Natural killer cell treated with Interleukin-12 subunit alpha and Interleukin-12 subunit beta and Interleukin-15 and Interleukin-18, amount 100 ng/mL, for 72 hours (primary cell): ENCODE measurements around the gene C4orf46. TPM values are rescaled to one million over a fixed set of nuclear protein-coding genes. Genes with fewer than 3 reads are reported as not detected.
A peak's percentile ranks its signal among the peaks of the same experiment; 100 is the strongest.
"Not testable (repeated sequence)": the region's sequence is repeated elsewhere in the genome, so short reads cannot be mapped to it uniquely, and the experiment has no call there.

Experiments
- ATAC-seq, 2 donors: fragments of 150-1000 bp; cut with Tn5 transposase in 1 of 2; sonication (Bioruptor Pico), chemical (Tn5 transposase) in 1 of 2; 2 replicates each; pipeline ENCODE4 v1.10.0; 2021
- DNase-seq: peaks from one replicate; pipeline ENCODE4 v3.0.0; 2022; ENCODE audit warnings: low spot score
- H3K27ac Mint-ChIP-seq, 2 donors: 1 replicate in 1 of 2; 2 replicates in 1 of 2; pipeline ENCODE4 v1.8.0; 2022; ENCODE audit warnings: mixed read lengths in 2 of 2, mild to moderate bottlenecking in 1 of 2, moderate library complexity in 1 of 2
- H3K27me3 Mint-ChIP-seq, 2 donors: 1 replicate in 1 of 2; 2 replicates in 1 of 2; pipeline ENCODE4 v1.8.0; 2022; ENCODE audit warnings: mixed read lengths in 2 of 2
- H3K36me3 Mint-ChIP-seq: one replicate; pipeline ENCODE4 v1.8.0; 2022; ENCODE audit warnings: mixed read lengths
- H3K4me1 Mint-ChIP-seq, 2 donors: 1 replicate in 1 of 2; 2 replicates in 1 of 2; pipeline ENCODE4 v1.8.0; 2022; ENCODE audit warnings: low read depth in 2 of 2, mixed read lengths in 2 of 2, mild to moderate bottlenecking in 1 of 2
- H3K4me3 Mint-ChIP-seq: one replicate; pipeline ENCODE4 v1.8.0; 2022; ENCODE audit warnings: mixed read lengths
- H3K9me3 Mint-ChIP-seq: 2 replicates; pipeline ENCODE4 v1.8.0; 2022; ENCODE audit warnings: mixed read lengths
- total RNA-seq, 2 donors: library from RNA; stranded (reverse); gene quantifications; one replicate each; pipeline ENCODE4 v1.2.3, GENCODE V29; 2022

The C4orf46 gene
- total RNA-seq = 10 to 100 TPM; 12.8 to 14.5 TPM

GRCh38 chr4:158671665-158671914 lies at the start of gene C4orf46:
Gene C4orf46 (minus strand): TSS chr4:158671887. CDS start chr4:158671801, 86 bp downstream.
- H3K4me3 Mint-ChIP-seq = peak within 1 kb of the TSS; percentile 99

GRCh38 chr4:158715802-158716201 lies 44.1 kb upstream of the C4orf46 start:
- peak overlapping the region in 1 of 2 donors; percentile 9 for H3K27ac Mint-ChIP-seq
- H3K4me1 Mint-ChIP-seq = peaks cover 19 to 28% of the 10 kb centered on the region in 2 donors
- ATAC-seq = no peak
- peaks cover 59% of the 10 kb centered on the region for H3K36me3 Mint-ChIP-seq
- no peak overlapping the region for H3K4me3 Mint-ChIP-seq
- no peaks in the 10 kb centered on the region for H3K9me3 Mint-ChIP-seq
- no peak for DNase-seq
- no peaks in the 10 kb centered on the region for H3K27me3 Mint-ChIP-seq

More at GRCh38 chr4:158671665-158671914, at the start of gene C4orf46:
- Mint-ChIP-seq H3K9me3 (no peaks in the 10 kb centered on the region), H3K27me3 (no peaks in the 10 kb centered on the region), H3K27ac (peak within 1 kb of the TSS; percentile 78 to 89), H3K4me1 (peaks cover 8 to 12% of the 10 kb centered on the region in 2 donors), H3K36me3 (peaks cover 7% of the 10 kb centered on the region)
- no peak for DNase-seq
- ATAC-seq = no peak

- Mint-ChIP-seq H3K9me3 (no peaks in the 10 kb centered on the region), H3K4me3 (no peak overlapping the region), H3K4me1 (peaks cover 19 to 27% of the 10 kb centered on the region in 2 donors), H3K27ac (no peak overlapping the region), H3K27me3 (no peaks in the 10 kb centered on the region), H3K36me3 (peaks cover 63% of the 10 kb centered on the region)
- no peak for ATAC-seq
- no peak for DNase-seq
Measured at GRCh38 chr4:158714937-158715336, 43.2 kb upstream of the C4orf46 start.

DNA sequence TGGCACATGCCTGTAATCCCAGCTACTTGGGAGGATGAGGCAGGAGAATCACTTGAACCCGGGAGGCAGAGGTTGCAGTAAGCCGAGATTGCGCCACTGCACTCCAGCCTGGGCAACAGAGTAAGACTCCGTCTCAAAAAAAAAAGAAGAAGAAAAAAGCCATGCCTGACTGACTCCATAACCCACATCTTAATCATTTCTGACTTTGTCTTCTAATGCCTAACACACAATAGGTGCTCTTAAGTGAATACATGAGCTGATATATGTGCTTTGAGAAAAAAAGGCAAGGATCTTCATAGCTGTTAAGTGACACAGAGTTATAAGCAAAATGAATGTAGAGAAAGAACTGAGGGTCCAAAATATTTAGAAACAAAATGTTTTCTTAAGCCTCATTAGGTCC lies 40.9 kb upstream of the C4orf46 start:
- not testable (repeated sequence) for H3K4me3 Mint-ChIP-seq, H3K27me3 Mint-ChIP-seq, H3K27ac Mint-ChIP-seq, H3K9me3 Mint-ChIP-seq, ATAC-seq, DNase-seq, H3K4me1 Mint-ChIP-seq
- H3K36me3 Mint-ChIP-seq = peaks cover 47% of the 10 kb centered on the region

- no peak overlapping the region for H3K27ac Mint-ChIP-seq
- H3K4me1 Mint-ChIP-seq = peaks cover 5 to 6% of the 10 kb centered on the region in 2 donors
- no peaks in the 10 kb centered on the region for H3K27me3 Mint-ChIP-seq
- ATAC-seq (no peak), DNase-seq (no peak)
- peaks cover 43% of the 10 kb centered on the region for H3K36me3 Mint-ChIP-seq
- no peak overlapping the region for H3K4me3 Mint-ChIP-seq
- no peaks in the 10 kb centered on the region for H3K9me3 Mint-ChIP-seq
Measured at GRCh38 chr4:158710814-158711213, 39.1 kb upstream of the C4orf46 start.

DNA sequence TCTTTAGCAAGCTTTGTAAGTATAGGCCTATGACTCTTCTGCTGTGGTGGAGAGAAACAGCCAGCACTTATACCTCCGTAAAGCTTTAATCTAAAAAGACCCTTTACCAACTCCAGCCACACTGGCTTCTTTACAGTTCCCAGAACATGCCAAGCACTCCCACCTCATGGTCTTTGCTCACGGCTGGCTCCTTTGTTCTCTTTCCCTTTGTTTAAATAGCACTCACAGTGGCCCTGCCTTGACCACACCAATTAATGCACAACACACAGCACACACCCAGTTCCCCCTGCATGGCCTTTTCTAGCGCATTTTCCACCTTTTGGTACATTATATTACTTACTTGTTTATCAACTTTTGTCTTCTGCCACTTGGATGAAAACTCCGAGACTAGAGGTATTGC lies 32.6 kb upstream of the C4orf46 start:
- Mint-ChIP-seq H3K4me3 (no peak overlapping the region), H3K36me3 (peaks cover 14% of the 10 kb centered on the region), H3K27me3 (no peaks in the 10 kb centered on the region), H3K27ac (no peak overlapping the region), H3K9me3 (no peaks in the 10 kb centered on the region), H3K4me1 (no peaks in the 10 kb centered on the region)
- DNase-seq (no peak), ATAC-seq (no peak)

DNA sequence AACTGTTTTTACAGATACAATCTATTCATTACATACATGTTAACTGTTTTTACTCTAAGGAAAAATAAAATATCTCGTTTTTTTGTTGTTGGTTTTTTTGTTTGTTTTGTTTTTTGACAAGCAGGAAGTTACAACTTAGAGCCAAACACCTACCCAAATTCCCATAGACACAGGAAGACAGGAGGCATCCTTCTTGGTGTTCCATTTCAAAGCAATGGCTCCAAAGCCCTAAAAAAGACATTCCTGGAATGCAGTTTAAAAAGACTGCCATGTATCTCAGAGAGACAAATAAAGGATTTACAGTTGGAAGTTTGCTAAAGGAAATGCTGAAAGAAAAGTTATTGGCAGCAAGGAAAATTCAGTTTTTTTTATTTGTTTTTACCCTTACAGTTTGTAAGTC lies 17.1 kb upstream of the C4orf46 start:
- ATAC-seq (no peak), DNase-seq (no peak)
- no peaks in the 10 kb centered on the region for H3K9me3 Mint-ChIP-seq
- H3K27me3 Mint-ChIP-seq = no peaks in the 10 kb centered on the region
- no peaks in the 10 kb centered on the region for H3K4me1 Mint-ChIP-seq
- H3K27ac Mint-ChIP-seq = no peak overlapping the region
- H3K36me3 Mint-ChIP-seq = peaks cover 12% of the 10 kb centered on the region
- H3K4me3 Mint-ChIP-seq = no peak overlapping the region

DNA sequence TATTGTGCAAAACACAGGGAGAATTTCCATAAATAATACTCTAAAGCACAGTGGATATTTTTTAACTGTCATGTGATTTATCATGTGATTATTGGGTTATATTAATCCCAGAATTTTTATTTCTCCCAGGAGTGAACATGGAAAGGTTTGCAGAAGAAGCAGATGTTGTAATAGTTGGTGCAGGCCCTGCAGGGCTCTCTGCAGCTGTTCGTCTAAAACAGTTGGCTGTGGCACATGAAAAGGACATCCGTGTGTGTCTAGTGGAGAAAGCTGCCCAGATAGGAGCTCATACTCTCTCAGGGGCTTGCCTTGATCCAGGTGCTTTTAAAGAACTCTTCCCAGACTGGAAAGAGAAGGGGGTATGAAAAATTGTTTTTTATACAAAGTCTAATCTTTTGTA lies 10.4 kb upstream of the C4orf46 start:
- ATAC-seq = no peak
- Mint-ChIP-seq H3K4me1 (no peaks in the 10 kb centered on the region), H3K27me3 (no peaks in the 10 kb centered on the region), H3K4me3 (no peak overlapping the region), H3K27ac (no peak overlapping the region), H3K9me3 (no peaks in the 10 kb centered on the region), H3K36me3 (peaks cover 12% of the 10 kb centered on the region)
- DNase-seq = no peak

- no peak for DNase-seq
Measured at GRCh38 chr4:158681629-158682028, 9.9 kb upstream of the C4orf46 start.

DNA sequence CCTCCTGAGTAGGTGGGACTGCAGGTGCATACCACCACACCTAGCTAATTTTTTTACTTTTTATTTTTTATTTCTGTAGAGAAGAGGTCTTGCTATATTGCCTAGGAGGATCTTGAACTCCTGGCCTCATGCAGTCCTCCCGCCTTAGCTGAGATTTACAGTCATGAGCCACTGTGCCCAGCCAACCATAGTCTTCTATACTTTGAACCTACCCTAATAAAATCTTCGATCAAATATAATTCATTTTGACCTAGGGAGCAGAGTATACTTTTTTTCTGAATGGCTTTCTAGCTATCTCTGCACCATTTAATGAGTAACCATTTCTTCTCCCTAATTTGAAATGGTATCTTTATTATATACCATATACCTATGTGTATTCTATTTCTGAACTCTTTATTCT lies 7.1 kb upstream of the C4orf46 start:
- no peaks in the 10 kb centered on the region for H3K27me3 Mint-ChIP-seq
- no peaks in the 10 kb centered on the region for H3K9me3 Mint-ChIP-seq
- DNase-seq (no peak), ATAC-seq (no peak)
- H3K4me3 Mint-ChIP-seq = no peak overlapping the region
- H3K36me3 Mint-ChIP-seq = peaks cover 5% of the 10 kb centered on the region
- no peak overlapping the region for H3K27ac Mint-ChIP-seq
- H3K4me1 Mint-ChIP-seq = no peaks in the 10 kb centered on the region

More at GRCh38 chr4:158681629-158682028, 9.9 kb upstream of the C4orf46 start:
- no peak overlapping the region for H3K27ac Mint-ChIP-seq
- no peaks in the 10 kb centered on the region for H3K9me3 Mint-ChIP-seq
- H3K4me3 Mint-ChIP-seq = no peak overlapping the region
- H3K27me3 Mint-ChIP-seq = no peaks in the 10 kb centered on the region
- no peak for ATAC-seq
- no peaks in the 10 kb centered on the region for H3K4me1 Mint-ChIP-seq
- peaks cover 12% of the 10 kb centered on the region for H3K36me3 Mint-ChIP-seq

DNA sequence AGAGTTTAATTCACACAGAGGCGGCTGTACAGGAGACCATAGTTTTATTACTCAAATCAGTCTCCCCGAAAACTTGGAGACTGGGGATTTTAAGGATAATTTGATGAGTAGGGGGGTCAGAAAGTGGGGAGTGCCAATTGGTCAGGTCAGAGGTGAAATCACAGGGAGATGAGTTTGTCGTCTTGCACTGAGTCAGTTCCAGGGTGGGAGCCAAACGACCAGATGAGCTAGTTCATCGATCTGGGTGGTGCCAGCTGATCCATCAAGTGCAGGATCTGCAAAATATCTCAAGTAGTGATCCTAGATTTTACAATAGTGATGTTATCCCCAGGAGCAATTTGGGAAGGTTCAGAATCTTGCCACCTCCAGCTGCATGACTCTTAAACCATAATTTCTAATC lies 4.4 kb upstream of the C4orf46 start:
- peaks cover 6% of the 10 kb centered on the region for H3K36me3 Mint-ChIP-seq
- ATAC-seq (no peak), DNase-seq (no peak)
- H3K27me3 Mint-ChIP-seq = no peaks in the 10 kb centered on the region
- H3K9me3 Mint-ChIP-seq = no peaks in the 10 kb centered on the region
- no peak overlapping the region for H3K4me3 Mint-ChIP-seq
- no peak overlapping the region for H3K27ac Mint-ChIP-seq
- peaks cover 1 to 4% of the 10 kb centered on the region in 2 donors for H3K4me1 Mint-ChIP-seq

DNA sequence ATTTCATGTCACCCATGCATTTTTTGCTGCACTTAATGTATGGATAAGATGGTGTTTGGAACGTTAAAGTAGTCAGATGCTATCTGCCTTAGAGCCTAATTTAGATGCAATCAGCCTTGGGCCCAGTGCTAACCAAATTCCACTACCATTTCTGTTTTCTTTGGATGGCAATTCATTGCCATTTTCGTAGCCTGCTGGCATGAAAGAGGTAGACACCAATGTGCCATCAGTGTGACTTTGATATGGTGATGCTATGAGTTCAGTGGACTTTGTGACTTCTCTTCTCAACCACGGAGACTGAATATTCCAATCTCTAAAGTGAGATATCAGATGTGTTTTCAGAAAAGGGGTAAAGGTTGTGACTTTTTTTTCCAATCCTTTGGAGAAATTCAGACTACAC lies 1.9 kb upstream of the C4orf46 start:
- DNase-seq (no peak), ATAC-seq (no peak)
- peaks cover 7% of the 10 kb centered on the region for H3K36me3 Mint-ChIP-seq
- H3K4me1 Mint-ChIP-seq = peaks cover 8 to 10% of the 10 kb centered on the region in 2 donors
- H3K4me3 Mint-ChIP-seq = peak overlapping the region; percentile 9
- no peaks in the 10 kb centered on the region for H3K27me3 Mint-ChIP-seq
- H3K9me3 Mint-ChIP-seq = no peaks in the 10 kb centered on the region
- no peak overlapping the region for H3K27ac Mint-ChIP-seq

- H3K4me3 Mint-ChIP-seq = peak within 1 kb of the TSS; percentile 99
- DNase-seq (peak; percentile 100), ATAC-seq (peak; percentile 93 to 95)
- peaks cover 7% of the 10 kb centered on the region for H3K36me3 Mint-ChIP-seq
- H3K9me3 Mint-ChIP-seq = no peaks in the 10 kb centered on the region
- peaks cover 8 to 12% of the 10 kb centered on the region in 2 donors for H3K4me1 Mint-ChIP-seq
- H3K27ac Mint-ChIP-seq = peak within 1 kb of the TSS; percentile 78 to 89
- H3K27me3 Mint-ChIP-seq = no peaks in the 10 kb centered on the region
Measured at GRCh38 chr4:158671915-158672806, 474 bp upstream of the C4orf46 start, which contains the start of gene ETFDH. Gene ETFDH (plus strand): TSS chr4:158672296. CDS start chr4:158672457, 161 bp downstream.

DNA sequence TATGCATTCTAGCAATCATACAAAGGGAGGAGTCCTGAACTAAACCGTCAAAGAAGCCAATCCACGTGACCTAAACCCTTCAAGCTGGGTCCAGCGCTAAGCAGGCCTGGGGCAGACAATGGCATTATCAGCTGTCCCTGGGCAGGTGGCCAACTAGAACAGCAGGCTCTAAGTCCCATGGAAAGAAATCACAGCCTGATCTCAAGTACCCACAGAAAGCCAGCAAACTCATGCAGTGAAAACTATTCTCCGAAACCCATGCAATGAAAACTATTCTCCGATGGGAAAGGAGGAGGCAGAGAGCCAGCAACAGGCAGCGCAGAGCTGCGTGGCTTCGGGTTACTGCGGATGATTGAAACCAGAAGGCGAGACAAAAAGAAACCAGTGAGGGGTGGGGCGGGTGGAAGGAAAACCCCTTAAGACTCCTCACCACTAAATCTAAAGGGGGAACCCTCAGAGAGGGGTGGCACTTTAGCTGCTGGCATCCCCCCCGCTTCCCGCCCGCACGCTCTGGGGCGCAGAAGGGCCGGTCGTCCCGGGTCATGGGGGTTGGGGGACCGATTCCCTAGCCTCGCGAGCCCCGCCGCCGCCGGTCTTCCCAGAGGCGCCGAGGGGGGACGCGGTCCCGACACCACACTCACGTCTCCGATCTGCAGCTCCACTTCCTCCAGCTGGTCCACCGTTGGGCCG lies 567 bp downstream of the C4orf46 start:
- peak; percentile 81 for DNase-seq
- peak overlapping the region; percentile 99 for H3K4me3 Mint-ChIP-seq
- peak overlapping the region; percentile 78 to 89 for H3K27ac Mint-ChIP-seq
- H3K9me3 Mint-ChIP-seq = no peaks in the 10 kb centered on the region
- H3K4me1 Mint-ChIP-seq = peaks cover 8 to 12% of the 10 kb centered on the region in 2 donors
- peak; percentile 37 to 51 for ATAC-seq
- no peaks in the 10 kb centered on the region for H3K27me3 Mint-ChIP-seq
- peaks cover 11% of the 10 kb centered on the region for H3K36me3 Mint-ChIP-seq
